Measurements from ENCODE around the gene TWNK.

Gene TWNK

DNA sequence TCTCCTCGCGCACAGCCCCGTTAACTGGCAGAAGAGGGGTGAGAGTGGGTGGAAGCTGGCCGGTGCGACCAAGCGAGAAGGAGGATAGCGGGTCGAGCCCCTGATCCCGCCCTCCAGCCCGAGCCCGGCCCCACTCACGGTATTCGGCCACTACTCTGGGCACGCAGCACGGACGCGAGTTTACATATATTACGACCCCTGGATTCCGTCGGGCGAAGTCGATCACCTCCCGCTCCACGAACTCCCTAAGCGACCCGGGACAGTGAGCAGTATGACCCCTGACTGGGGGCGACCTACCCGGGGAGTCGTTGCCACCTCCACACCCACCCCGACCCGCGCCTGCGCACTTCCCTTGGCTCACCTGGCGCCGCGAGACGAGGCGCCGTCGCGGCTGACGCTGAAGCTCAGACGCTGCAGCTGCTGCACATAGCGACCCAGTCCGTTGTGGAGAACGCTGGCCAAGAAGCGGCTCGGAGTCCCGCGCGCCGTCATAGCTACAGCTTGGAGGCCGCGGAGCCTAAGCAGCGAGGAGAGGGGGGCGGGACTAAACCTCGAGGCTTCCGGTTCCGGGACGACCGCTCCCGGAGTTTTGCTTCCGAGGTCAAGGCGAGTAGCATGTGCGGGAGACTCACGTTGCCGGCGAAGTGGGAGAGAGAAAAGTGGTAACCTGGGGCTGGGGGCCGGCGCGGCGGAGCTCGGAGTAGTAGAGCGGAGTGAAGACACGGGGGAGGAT lies at the start of gene TWNK, which contains the start of gene MRPL43:
Gene TWNK (plus strand): TSS at position 592 of the 733 bp plus-strand sequence. CDS start 668 bp downstream, outside the sequence.
Gene MRPL43 (minus strand): TSS at position 546 of the 733 bp plus-strand sequence. CDS start 54 bp downstream, at position 492.
- peak; percentile 85 for DNase-seq

- DNase-seq: no peak
Measured at GRCh38 chr10:100939763-100940344, 47.5 kb upstream of the TWNK start.

GRCh38 chr10:100942229-100942628 lies 45.1 kb upstream of the TWNK start:
- no peak for DNase-seq

DNA sequence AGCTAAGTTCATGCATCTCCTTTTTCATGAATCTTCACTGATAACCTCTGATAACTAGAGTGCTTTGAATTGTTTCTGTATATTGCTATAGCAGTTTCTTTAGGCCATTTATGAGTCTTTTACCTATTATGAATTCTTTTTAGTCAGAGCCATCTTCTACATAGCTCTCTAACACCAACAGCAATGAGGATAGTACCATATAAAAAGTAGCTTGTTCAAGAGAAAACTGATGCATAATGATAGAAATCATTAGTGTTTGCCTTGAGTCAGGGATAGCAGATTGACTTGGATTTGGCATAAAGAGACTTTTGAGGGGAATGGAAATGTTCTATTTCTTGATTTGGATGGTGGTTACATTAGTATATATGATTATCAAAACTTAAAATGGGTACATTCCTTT lies 43.8 kb upstream of the TWNK start:
- no peak for DNase-seq

DNA sequence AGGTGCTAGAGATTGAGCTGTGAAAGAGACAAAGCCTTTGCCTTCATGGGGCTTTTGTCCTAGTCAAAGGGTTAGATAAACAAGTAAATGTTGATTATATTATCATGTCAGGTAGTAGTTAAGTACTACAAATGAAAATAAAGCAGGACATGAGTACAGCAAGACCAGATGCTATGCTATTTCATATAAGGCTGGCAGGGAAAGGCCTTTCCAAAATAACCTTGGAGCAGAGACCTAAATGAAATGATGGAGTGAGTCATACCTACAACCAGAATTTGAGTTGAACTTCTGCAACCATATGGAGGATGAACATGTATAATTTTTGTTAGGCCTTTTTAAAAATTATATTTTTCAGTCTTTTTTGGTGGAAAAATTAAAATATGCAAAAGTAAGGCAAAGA lies 41.6 kb upstream of the TWNK start:
- no peak for DNase-seq

- DNase-seq: no peak
Measured at GRCh38 chr10:100948916-100949315, 38.4 kb upstream of the TWNK start.

DNA sequence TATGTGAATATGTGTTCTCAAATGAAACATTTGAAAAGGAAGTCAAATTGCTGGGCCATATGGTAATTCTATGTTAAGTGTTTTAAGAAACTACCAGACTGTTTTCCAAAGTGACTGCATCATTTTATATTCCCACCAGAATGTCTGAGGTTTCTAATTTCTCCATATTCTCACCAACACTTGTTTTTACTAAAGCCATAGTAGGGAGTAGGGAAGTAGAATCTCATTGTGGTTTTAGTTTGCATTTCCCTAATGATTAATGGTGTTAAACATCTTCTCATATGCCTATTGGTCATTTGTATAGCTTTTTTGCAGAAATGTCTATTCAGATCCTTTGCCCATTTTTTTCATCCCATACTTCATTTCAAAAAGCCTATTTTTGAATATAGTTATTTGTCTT lies 27.1 kb upstream of the TWNK start:
- DNase-seq: no peak

GRCh38 chr10:100962351-100963080 lies 24.8 kb upstream of the TWNK start:
- DNase-seq: no peak

GRCh38 chr10:100963826-100964225 lies 23.5 kb upstream of the TWNK start:
- DNase-seq: no peak

- DNase-seq: no peak
Measured at GRCh38 chr10:100965820-100966219, 21.5 kb upstream of the TWNK start.

DNA sequence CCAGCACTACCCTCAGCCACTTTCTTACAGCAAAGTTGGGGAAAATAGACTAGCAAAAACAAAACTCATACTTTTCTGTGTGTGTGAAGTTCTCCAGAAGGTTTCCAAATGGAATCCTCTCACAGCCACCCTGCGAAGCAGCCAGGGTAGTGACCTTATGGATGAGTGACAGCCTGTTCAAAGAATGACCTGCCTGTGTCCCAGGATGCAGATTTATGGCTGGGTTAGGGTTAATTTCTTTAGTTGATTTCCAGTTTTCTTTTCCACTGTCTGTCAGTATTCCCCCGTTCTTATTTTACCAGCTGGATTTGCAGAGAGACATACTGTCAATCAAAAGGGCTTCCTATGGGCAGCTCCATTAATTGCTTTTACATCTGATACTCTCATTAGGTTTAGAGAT lies 20.5 kb upstream of the TWNK start:
- DNase-seq: no peak

DNA sequence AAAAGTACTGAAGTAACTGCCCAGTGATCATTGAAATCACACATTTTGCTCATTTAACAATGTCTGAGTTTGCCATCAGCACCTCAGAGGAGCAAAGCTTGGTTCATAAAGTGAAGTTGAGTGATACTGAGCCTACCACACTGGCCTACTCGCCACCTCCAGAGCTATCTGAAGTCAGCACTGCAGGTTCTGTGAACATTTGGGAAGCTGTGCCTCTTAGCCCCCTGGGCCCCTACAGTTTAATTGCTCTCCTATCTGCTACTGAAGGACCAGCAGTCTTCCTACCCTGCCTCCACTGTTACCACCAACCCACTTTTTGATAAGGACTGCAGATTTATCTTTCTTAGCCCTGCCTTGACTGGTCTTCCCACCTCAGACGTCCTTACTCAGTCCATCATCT lies 20.0 kb upstream of the TWNK start:
- DNase-seq: no peak

GRCh38 chr10:100968062-100968736 lies 19.1 kb upstream of the TWNK start:
- no peak for DNase-seq

- no peak for DNase-seq
Measured at GRCh38 chr10:100968863-100969186, 18.5 kb upstream of the TWNK start.

DNA sequence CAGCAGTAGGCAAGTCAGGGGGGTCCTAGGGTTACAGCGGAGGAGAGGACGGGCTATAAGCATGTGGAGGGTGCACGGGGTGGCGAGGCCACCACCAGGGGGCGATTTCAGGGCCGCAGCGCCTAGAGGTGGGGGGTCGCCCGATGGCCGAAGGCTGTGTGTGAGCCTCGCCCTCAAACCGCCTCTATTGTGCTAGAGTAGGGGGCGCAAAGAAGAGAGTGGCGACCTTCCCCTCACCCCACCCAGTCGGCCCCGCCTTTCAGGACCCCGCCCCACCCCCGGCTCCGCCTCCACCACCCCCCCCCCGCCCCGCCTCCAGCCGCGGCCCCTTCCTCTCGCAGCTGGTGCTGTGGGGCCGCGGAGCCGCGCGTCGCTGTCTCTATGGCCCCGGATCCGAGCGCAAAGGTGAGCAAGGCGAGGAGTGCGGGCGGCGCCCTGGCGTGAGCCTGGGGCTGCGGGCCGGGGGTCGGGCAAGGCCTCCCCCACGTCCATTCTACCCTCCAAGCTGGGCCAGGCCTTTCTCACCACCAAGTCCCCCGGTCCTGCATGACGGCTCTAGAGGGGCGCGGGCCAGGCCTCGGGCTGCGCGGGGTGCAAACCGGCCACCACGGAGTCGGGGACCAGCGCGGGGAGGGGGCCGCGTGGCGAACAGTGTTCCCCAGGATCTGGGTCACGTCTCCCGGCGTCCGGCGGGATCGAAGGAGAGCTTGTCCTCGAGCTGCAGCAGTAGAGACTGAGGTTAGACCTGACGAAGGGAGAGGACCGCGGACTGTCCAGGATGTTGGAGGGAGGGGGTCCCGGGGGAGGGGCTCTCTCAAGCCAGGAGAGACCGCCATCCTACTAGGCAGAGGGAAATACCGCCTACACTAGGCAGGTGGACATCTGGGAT lies 17.9 kb upstream of the TWNK start, which contains the start of gene SEMA4G:
Gene SEMA4G (plus strand): TSS at position 318 of the 889 bp plus-strand sequence. CDS start 3,409 bp downstream, outside the sequence.
- peak; percentile 42 for DNase-seq

DNA sequence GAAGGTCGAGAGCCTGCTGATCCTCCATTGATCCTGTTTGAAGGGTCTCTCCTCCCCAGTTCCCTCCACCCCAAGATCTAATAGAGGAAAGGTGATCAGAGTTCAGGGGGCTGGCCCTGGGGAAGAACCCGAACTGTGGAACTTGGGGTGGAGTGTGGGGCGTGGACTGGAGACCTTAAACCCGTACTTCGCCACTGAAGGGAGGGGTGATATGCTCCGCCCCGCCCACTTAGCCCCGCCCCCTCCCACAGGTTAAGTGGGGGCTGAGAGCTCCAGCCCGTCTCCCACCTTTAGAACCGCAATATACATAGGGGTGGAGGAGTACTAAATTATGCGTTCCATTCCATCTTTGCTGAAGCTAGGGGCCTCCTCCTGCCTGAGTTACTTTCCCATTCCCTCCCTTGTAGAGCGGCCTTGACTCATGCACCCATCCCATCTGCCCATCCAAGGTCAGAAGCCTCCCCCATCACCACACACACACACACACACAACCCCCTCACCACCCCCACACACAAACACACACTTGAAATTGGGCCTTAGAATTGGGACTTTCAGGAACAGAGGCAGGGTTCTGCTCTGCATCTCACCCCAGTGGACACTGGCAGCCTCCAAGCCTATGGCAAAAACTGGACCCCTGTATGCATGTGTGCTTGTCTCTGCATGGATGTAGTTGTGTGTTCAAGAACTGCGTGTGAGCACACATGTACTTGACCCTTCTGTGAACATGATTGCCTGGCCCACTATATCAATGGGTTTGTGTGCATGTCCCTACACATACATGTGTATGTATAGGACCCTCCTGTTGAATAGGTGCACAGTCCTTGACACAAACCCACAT lies 17.0 kb upstream of the TWNK start:
- no peak for DNase-seq

GRCh38 chr10:100970914-100971811 lies 16.2 kb upstream of the TWNK start:
- DNase-seq: no peak

DNA sequence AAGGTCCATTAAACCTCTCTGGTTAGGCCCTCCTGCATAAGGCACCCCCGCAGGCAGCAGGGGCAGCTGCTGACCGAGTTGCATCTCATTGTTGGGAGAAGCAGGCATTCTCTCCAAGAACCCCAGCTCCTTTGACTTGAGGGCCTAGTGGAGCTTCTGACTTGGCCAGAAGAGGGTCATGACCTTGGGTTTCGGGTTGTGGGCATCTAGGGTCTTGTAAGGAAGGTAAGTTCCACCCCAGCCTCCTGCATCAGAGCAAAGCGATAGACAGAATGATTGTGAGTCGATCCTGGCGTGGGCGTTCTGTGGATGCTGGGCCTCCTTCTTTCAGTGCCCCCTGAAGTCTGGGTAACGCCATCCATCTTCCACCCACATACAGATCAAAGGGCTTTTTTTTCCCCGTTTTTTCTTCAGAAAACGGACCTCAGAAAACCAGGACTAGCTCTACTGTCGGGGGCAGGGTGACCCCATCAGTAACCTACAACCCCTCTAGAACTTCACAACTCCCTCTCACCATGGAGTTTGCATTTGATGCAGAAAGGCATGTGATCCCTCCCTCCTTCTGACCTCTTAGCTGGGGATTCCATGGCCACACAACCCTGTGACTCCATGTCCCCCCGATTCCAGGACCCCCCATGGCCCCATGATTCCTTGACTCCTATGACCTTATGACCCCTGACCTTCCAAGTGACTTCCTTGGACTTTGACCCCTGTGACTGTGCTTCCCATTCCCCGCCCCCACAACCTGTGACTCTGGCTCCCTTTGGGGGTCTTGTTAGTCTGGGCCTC lies 15.0 kb upstream of the TWNK start:
- no peak for DNase-seq

- DNase-seq: no peak
Measured at GRCh38 chr10:100972904-100973535, 14.3 kb upstream of the TWNK start.

All from RPMI8226 (cell line).